Measurements from ENCODE around the gene SPEG.

SPEG gene

GRCh38 chr2:219403861-219404260, 30.8 kb upstream of the SPEG start:
- Mint-ChIP-seq H3K9me3 (no peaks in the 10 kb centered on the region), H3K36me3 (ENCODE audit: low read depth) (no peaks in the 10 kb centered on the region), H3K4me3 (no peak overlapping the region), H3K27ac (no peak overlapping the region), H3K27me3 (ENCODE audit: low read depth, poor library complexity) (peaks cover 14% of the 10 kb centered on the region), H3K4me1 (peaks cover 78% of the 10 kb centered on the region)
- TF ChIP-seq CTCF (IDR thresholded peaks at IDR 0.05), result no peak
- DNase-seq, result no peak

DNA sequence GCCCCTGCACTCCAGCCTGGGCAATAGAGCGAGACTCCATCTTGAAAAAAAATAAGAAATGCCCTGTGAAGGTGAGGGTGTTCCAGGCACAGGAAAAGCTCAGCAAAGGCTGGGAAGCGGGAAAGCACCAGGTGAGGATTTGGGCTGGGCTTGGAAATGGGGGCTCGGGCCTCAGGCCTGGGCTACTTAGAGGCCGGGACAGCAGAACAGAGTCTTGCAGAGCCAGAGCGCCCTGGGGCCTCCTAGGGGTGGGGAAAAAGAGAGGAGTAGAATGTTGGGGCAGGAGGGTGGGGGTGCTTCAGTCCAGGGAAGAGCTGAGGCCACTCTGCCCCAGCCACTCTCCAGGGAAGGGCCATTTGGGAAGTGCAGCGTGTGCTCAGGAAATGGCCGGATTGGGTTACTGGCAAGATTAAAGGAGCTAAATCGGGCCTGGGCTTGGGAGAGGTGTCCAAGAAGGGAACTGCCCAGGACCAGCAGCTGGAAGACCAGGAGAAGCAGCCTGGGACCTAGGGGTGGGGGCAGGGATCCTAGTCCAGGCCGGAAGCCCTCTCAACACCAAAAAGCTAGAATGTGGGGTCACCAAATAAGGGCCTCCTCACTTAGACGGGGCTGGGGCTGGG, 30.2 kb upstream of the SPEG start:
- Mint-ChIP-seq H3K9me3 (no peaks in the 10 kb centered on the region), H3K4me1 (peaks cover 74% of the 10 kb centered on the region), H3K36me3 (ENCODE audit: low read depth) (no peaks in the 10 kb centered on the region), H3K27me3 (ENCODE audit: low read depth, poor library complexity) (peaks cover 12% of the 10 kb centered on the region), H3K4me3 (no peak overlapping the region), H3K27ac (peak overlapping the region; percentile 87)
- no peak for DNase-seq
- TF ChIP-seq CTCF (IDR thresholded peaks at IDR 0.05), result no peak

- H3K36me3 Mint-ChIP-seq (ENCODE audit: low read depth), result no peaks in the 10 kb centered on the region
- H3K4me3 Mint-ChIP-seq, result no peak overlapping the region
- no peak for TF ChIP-seq CTCF (IDR thresholded peaks at IDR 0.05)
- H3K9me3 Mint-ChIP-seq, result peaks cover 3% of the 10 kb centered on the region
- H3K27me3 Mint-ChIP-seq (ENCODE audit: low read depth, poor library complexity), result peaks cover 15% of the 10 kb centered on the region
- peaks cover 78% of the 10 kb centered on the region for H3K4me1 Mint-ChIP-seq
- peak overlapping the region; percentile 87 for H3K27ac Mint-ChIP-seq
- no peak for DNase-seq
Measured at GRCh38 chr2:219404954-219405353, 29.7 kb upstream of the SPEG start.

DNA sequence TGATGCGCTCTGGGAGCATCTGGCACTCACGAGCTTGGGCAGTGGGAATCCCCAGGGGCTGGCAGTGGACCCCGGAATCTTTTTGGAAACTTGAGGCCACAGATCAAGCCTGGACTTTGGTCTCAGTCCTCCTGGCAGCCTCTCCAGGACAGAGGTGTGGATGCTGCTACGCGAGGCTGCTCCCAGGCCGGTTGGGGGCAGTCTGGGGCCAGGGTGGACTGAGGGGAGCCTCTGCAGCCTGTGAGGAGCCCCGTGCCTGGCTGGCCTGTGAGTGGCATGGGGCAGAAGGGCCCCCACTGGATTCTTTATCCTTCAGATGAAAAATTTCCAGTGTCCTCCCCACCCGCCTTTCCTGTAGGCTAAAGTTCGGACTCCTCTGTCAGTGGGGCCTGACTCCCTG, 29.2 kb upstream of the SPEG start:
- H3K4me3 Mint-ChIP-seq, result no peak overlapping the region
- no peaks in the 10 kb centered on the region for H3K36me3 Mint-ChIP-seq (ENCODE audit: low read depth)
- H3K27me3 Mint-ChIP-seq (ENCODE audit: low read depth, poor library complexity), result peaks cover 12% of the 10 kb centered on the region
- peaks cover 3% of the 10 kb centered on the region for H3K9me3 Mint-ChIP-seq
- TF ChIP-seq CTCF (IDR thresholded peaks at IDR 0.05), result no peak
- peak overlapping the region; percentile 61 for H3K27ac Mint-ChIP-seq
- H3K4me1 Mint-ChIP-seq, result peaks cover 76% of the 10 kb centered on the region
- DNase-seq, result no peak

GRCh38 chr2:219405958-219406860, 28.4 kb upstream of the SPEG start:
- H3K9me3 Mint-ChIP-seq, result peaks cover 6% of the 10 kb centered on the region
- no peak for DNase-seq
- peaks cover 12% of the 10 kb centered on the region for H3K27me3 Mint-ChIP-seq (ENCODE audit: low read depth, poor library complexity)
- no peak for TF ChIP-seq CTCF (IDR thresholded peaks at IDR 0.05)
- H3K27ac Mint-ChIP-seq, result no peak overlapping the region
- peaks cover 71% of the 10 kb centered on the region for H3K4me1 Mint-ChIP-seq
- no peaks in the 10 kb centered on the region for H3K36me3 Mint-ChIP-seq (ENCODE audit: low read depth)
- no peak overlapping the region for H3K4me3 Mint-ChIP-seq
